AG04450 (cell line): Measurements from ENCODE around the gene OXCT2. TPM values are rescaled to one million over a fixed set of nuclear protein-coding genes. Genes with fewer than 3 reads are reported as not detected.

Experiments
- CTCF ChIA-PET: fragments of 300-600, 350-600 bp; formaldehyde crosslinking; extraction: SDS; loops from one replicate; lab custom pipeline; 2022; ENCODE audit warnings: antibody characterized with exemption, inconsistent platforms; lab: Charles Lee
- POLR2A ChIA-PET: fragments of 350-600 bp; formaldehyde crosslinking; extraction: SDS; loops from one replicate; lab custom pipeline; 2021; ENCODE audit warnings: antibody characterized with exemption, inconsistent platforms; lab: Yijun Ruan, JAX
- DNase-seq: peaks from one replicate; pipeline ENCODE4 v3.0.0-alpha.2; 2011; ENCODE audit warnings: low read depth, low spot score
- H3K27ac ChIP-seq: one replicate; pipeline ENCODE4 v1.5.1; 2012; ENCODE audit warnings: low read depth, low read length, control low read depth
- H3K27me3 ChIP-seq: one replicate; pipeline ENCODE4 v1.6.0; 2012; ENCODE audit warnings: low read length; ENCODE audit not compliant: control insufficient read depth, insufficient read depth
- H3K4me3 ChIP-seq: 2 replicates; pipeline ENCODE4 v1.5.1; 2011; ENCODE audit warnings: mild to moderate bottlenecking, low read depth, low read length, control low read depth
- H3K9me3 ChIP-seq: 2 replicates; pipeline ENCODE4 v1.5.1; 2012; ENCODE audit warnings: low read length; ENCODE audit not compliant: control insufficient read depth, insufficient read depth
- polyA plus RNA-seq: library from polyadenylated mRNA; depleted of rRNA; stranded (reverse); fragments of >200 nt; gene quantifications from 2 replicates; pipeline ENCODE4 v1.2.3, GENCODE V29; 2011
- TF ChIP-seq, protein P1 (sequence below): IDR thresholded peaks from 2 replicates; pipeline ENCODE4 v1.5.1; 2011; ENCODE audit warnings: low read depth, low read length, control low read depth, inconsistent platforms

The OXCT2 gene
- polyA plus RNA-seq, 1 experiment: 0.06 TPM

DNA sequence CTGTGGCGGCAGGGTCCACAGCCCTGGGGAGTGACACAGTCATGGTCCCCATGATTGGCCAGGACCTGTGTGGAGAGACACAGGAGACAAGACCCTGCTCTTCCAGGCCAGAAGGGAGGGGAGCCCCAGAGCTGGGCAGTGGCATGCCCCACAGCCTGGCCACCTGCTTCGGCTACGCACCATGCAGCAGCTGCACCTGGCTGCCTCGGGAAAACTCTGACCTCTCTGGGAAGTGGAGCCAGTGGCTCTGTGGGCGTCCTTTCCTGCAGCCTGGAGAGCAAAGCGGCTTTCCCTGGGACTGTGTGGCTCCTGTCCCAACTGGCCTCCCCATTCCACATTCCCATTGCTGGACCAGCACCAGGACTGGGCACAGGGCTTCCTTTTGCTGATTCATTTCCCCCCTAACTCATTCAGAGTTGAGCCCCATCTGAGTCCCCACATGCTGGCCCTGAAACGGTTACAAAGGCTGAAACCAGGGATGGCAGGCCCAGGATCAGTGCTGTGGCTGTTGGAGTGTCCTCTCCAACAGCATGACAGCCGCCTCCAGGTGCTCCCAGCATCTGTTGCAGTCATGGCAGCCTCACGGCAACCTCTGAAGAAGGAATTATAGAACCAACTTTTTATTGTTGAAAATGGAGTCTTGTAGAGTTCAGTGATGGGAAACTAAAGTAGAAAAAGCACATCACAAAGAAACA lies 15.0 kb downstream of the OXCT2 start:
- ChIA-PET POLR2A (no interaction called here), CTCF (no interaction called here)
- no peaks in the 10 kb centered on the region for H3K9me3 ChIP-seq
- no peak overlapping the region for H3K4me3 ChIP-seq
- H3K27ac ChIP-seq: no peak overlapping the region
- H3K27me3 ChIP-seq: no peaks in the 10 kb centered on the region
- TF ChIP-seq, protein P1, sequence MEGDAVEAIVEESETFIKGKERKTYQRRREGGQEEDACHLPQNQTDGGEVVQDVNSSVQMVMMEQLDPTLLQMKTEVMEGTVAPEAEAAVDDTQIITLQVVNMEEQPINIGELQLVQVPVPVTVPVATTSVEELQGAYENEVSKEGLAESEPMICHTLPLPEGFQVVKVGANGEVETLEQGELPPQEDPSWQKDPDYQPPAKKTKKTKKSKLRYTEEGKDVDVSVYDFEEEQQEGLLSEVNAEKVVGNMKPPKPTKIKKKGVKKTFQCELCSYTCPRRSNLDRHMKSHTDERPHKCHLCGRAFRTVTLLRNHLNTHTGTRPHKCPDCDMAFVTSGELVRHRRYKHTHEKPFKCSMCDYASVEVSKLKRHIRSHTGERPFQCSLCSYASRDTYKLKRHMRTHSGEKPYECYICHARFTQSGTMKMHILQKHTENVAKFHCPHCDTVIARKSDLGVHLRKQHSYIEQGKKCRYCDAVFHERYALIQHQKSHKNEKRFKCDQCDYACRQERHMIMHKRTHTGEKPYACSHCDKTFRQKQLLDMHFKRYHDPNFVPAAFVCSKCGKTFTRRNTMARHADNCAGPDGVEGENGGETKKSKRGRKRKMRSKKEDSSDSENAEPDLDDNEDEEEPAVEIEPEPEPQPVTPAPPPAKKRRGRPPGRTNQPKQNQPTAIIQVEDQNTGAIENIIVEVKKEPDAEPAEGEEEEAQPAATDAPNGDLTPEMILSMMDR: no peak
- DNase-seq: no peak

DNA sequence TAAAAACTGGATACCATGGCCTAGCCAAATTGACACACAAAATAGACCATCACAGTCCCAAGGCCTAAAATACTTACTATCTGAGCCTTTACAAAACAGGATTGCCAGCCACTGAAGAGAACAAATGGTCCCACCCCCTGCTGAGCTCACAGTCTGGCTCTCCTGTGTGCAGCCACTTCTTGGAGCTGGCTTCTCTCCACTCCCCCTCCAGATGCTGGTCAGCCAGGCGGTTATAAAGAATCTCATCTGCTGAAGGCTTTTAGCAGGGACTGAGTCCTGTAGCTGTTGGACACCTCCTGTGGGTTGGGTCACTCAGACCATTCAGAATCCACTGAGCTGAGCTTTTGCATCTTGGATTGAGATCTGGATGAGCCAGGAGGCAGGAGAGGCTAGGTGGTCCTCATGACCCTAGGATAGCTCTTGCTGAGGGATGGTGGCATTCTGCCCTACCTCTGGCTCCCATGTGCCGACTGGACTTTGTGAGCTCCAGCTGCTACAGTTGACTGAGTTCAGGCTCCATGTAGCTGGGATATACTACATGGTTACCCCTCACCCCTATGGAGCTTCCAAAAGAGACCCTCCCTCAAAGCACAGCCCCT lies 16.1 kb downstream of the OXCT2 start:
- TF ChIP-seq, protein P1: no peak
- CTCF ChIA-PET: no interaction called here
- Histone ChIP-seq H3K9me3 (no peaks in the 10 kb centered on the region), H3K4me3 (no peak overlapping the region), H3K27me3 (no peaks in the 10 kb centered on the region), H3K27ac (no peak overlapping the region)
- POLR2A ChIA-PET: no interaction called here
- DNase-seq: no peak

DNA sequence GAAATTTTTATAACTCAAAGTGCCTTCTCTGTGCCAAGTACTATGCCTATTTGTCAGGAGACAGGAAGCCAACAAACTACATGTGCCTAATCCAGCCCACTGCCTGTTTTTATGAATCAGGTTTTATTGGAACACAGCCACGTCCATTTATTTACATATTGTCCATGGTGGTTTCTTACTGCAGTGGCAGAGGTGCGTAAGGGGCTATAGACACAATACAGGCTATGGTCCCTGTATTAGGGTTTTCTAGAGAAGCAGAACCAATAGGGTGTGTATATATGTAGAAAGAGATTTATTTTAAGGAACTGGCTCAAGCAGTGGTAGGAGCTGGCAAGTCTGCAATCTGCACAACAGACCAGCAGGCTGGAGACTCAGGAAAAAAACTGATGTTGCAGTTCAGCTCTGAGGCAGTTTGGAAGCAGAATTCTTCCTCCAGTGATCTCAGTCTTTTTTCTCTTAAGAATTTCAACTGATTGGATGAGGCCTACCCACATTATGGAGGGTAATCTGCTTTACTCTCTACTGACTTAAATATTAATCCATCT lies 17.1 kb downstream of the OXCT2 start:
- ChIA-PET POLR2A (no interaction called here), CTCF (no interaction called here)
- Histone ChIP-seq H3K9me3 (no peaks in the 10 kb centered on the region), H3K4me3 (no peak overlapping the region), H3K27ac (no peak overlapping the region), H3K27me3 (no peaks in the 10 kb centered on the region)
- TF ChIP-seq, protein P1: no peak
- no peak for DNase-seq

DNA sequence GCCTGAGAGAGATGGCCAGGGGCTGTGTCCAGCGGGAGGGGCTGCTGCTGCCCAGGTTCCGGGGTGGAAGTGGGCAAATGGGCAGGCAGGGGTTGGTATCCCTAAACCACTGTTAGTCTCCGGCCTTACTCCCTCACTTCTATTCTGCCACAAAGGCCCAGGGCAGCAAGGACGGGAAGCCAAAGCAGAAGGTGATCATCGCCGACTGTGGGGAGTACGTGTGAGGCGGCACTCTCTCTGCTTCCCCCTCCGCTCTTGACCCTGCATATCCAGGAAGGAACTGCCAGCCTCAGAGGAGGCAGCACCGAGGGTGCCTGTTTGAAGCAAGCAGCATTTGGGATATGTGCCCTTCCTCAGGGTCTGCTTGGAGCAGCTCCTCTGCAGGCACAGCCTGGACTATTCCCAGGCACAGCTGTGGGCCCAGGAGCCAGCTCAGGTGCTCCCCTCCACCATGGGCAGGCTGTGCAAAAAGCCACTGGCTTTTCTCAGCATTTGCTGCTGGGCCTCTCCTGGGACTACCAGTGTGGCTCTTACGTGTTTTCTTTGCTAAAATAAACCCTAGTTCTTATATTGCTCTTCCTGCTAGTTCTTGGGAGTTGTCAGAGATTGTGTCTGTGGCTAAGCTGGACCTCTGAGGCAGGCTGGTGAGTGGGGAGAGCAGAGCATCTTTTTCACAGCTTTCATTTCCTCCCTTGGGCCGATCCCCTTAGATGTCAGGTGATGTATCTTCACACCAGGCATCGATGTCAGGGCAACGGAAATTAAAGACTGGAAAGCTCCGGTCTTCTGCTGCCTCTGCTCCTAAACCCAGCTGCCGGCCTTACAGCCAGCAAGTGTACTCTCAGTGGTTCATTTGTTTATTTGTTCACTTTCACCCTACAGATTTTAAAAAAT lies 17.8 kb downstream of the OXCT2 start:
- H3K27me3 ChIP-seq: no peaks in the 10 kb centered on the region
- CTCF ChIA-PET: no interaction called here
- H3K9me3 ChIP-seq: no peaks in the 10 kb centered on the region
- no peak overlapping the region for H3K4me3 ChIP-seq
- no peak overlapping the region for H3K27ac ChIP-seq
- TF ChIP-seq, protein P1: no peak
- no peak for DNase-seq
- POLR2A ChIA-PET: interaction anchor here (0.6 kb wide), 1 partner anchor 45 kb away, joined by 3 read pairs; no protein-coding TSS in a partner anchor
